ENCODE data around the gene TIAM2. TPM values are rescaled to one million over a fixed set of nuclear protein-coding genes. Genes with fewer than 3 reads are reported as not detected.

TIAM2 gene
- total and polyA plus RNA-seq, 2 donors (not counting 3 experiments of a cell fraction or from before 2014, with no cell fraction given) = 9.6 to 18.5 TPM

GRCh38 chr6:155150967-155151671 is 156.0 kb downstream of the TIAM2 start:
- Histone ChIP-seq H3K9me1 (replicated peaks; ENCODE audit: control insufficient read depth, extremely low read depth, insufficient read depth, low read length) (no peaks in the 10 kb centered on the region), H3K9me3 (replicated peaks; ENCODE audit: control insufficient read depth, insufficient read depth, low read length) (no peaks in the 10 kb centered on the region), H2AFZ (ENCODE audit: low read depth, low read length) (no peak overlapping the region), H3K4me2 (ENCODE audit: insufficient read depth, low read length) (no peak overlapping the region), H3K36me3 (ENCODE audit: control insufficient read depth in 2 of 2, extremely low read depth in 1 of 2, insufficient read depth in 2 of 2, low read length in 2 of 2) (no peaks in the 10 kb centered on the region), H3K79me2 (ENCODE audit: control insufficient read depth, insufficient read depth, low read length) (no peaks in the 10 kb centered on the region), H3K27ac (ENCODE audit: insufficient read depth, low read depth, low read length) (no peak overlapping the region), H4K20me1 (replicated peaks; ENCODE audit: control insufficient read depth, extremely low read depth, insufficient read depth, low read length) (no peaks in the 10 kb centered on the region), H3K9ac (replicated peaks; ENCODE audit: extremely low read depth, insufficient read depth, low read length) (no peak overlapping the region), H3K4me3 (replicated peaks in 1 of 3; ENCODE audit: insufficient read depth in 1 of 3, low read depth in 1 of 3, low read length in 3 of 3) (no peak overlapping the region), H3K27me3 (ENCODE audit: control insufficient read depth in 2 of 2, insufficient read depth in 2 of 2, low read length in 2 of 2) (no peaks in the 10 kb centered on the region), H3K4me1 (ENCODE audit: control insufficient read depth, extremely low read depth, insufficient read depth, low read length) (peaks cover 11% of the 10 kb centered on the region)
- intact Hi-C loops (cut with micrococcal nuclease) = no loop called here
- dilution Hi-C loops (cut with MboI; ENCODE audit: extremely low pct_ligation_motif_present, low sequenced_read_pairs) = no loop called here
- ChIA-PET POLR2A (no interaction called here), CTCF (no interaction called here)
- DNase-seq (ENCODE audit: low read depth, low spot score) (no peak), FAIRE-seq (no peak)
- TF ChIP-seq POLR2AphosphoS5 (IDR thresholded peaks at IDR 0.05; ENCODE audit: insufficient read depth, low read depth, low read length) (no peak), MYC (IDR thresholded peaks at IDR 0.05; ENCODE audit: low read depth, low read length) (no peak), JUN (IDR thresholded peaks at IDR 0.05; ENCODE audit: borderline replicate concordance, insufficient read depth, insufficient read length, low read depth) (no peak), CTCF (IDR thresholded peaks at IDR 0.05; ENCODE audit: extremely low read depth in 1 of 2, insufficient read depth in 1 of 2, low read depth in 1 of 2, low read length in 2 of 2) (no peak), GATA2 (IDR thresholded peaks at IDR 0.05; ENCODE audit: insufficient read depth, insufficient read length, low read depth, low read length) (no peak), POLR2A (IDR thresholded peaks at IDR 0.05; ENCODE audit: low read depth, low read length) (no peak), MAX (IDR thresholded peaks at IDR 0.05; ENCODE audit: insufficient read depth, insufficient read length) (no peak), FOS (IDR thresholded peaks at IDR 0.05; ENCODE audit: borderline replicate concordance, insufficient read depth, low read length) (no peak), EZH2 (IDR thresholded peaks at IDR 0.05; ENCODE audit: borderline replicate concordance, low read depth, low read length, severe bottlenecking) (no peak)
- no TSS peak for BruUV-seq (replicated peaks)

All from endothelial cell of umbilical vein (primary cell).